SU-DHL-6 (cell line): Measurements from ENCODE around the gene ZNF565.
"Not testable (repeated sequence)": the region's sequence is repeated elsewhere in the genome, so short reads cannot be mapped to it uniquely, and the experiment has no call there.

Experiments used
- H2AFZ ChIP-seq: fragments of 200-600 bp; sonication (generic); 2 replicates; pipeline ENCODE4 v1.6.1; 2014; ENCODE audit warnings: low read depth, mild to moderate bottlenecking, moderate library complexity, mixed read lengths, antibody characterized with exemption, low read length; ENCODE audit not compliant: severe bottlenecking
- H3F3A ChIP-seq: fragments of 200-600 bp; shearing (Covaris generic); 2 replicates; pipeline ENCODE4 v1.6.0; 2016; ENCODE audit warnings: antibody characterized with exemption, mild to moderate bottlenecking; ENCODE audit not compliant: insufficient read depth
- H3K27ac ChIP-seq: fragments of 200-600 bp; sonication (generic); 2 replicates; pipeline ENCODE4 v1.5.1; 2016; ENCODE audit warnings: low read depth, mild to moderate bottlenecking, low read length, moderate library complexity, mixed read lengths
- H3K27me3 ChIP-seq: fragments of 200-600 bp; sonication (generic), shearing (Covaris generic); 2 replicates; pipeline ENCODE4 v1.6.0; 2014; ENCODE audit warnings: mild to moderate bottlenecking, low read length
- H3K36me3 ChIP-seq: fragments of 200-600 bp; sonication (generic); 2 replicates; pipeline ENCODE4 v1.6.1; 2014; ENCODE audit warnings: mild to moderate bottlenecking, low read length, mixed read lengths
- H3K4me2 ChIP-seq: fragments of 300-600, 200-600 bp; shearing (Covaris generic), sonication (generic); 2 replicates; pipeline ENCODE4 v1.6.0; 2014; ENCODE audit warnings: low read length, low read depth, mild to moderate bottlenecking; ENCODE audit not compliant: poor library complexity, severe bottlenecking
- H3K4me3 ChIP-seq: fragments of 200-600 bp; sonication (generic); 2 replicates; pipeline ENCODE4 v1.5.1; 2014; ENCODE audit warnings: antibody characterized with exemption, low read length, mild to moderate bottlenecking, mixed read lengths; ENCODE audit not compliant: insufficient read depth, poor library complexity, severe bottlenecking
- H3K79me2 ChIP-seq: fragments of 200-600 bp; sonication (generic); 2 replicates; pipeline ENCODE4 v1.6.1; 2014; ENCODE audit warnings: mild to moderate bottlenecking, low read length, moderate library complexity; ENCODE audit not compliant: insufficient read depth
- H3K9ac ChIP-seq: fragments of 200-600 bp; sonication (generic); 2 replicates; pipeline ENCODE4 v1.7.0; 2014; ENCODE audit warnings: mild to moderate bottlenecking, low read length
- H3K9me2 ChIP-seq: fragments of 200-600 bp; sonication (generic); replicated peaks from 2 replicates; pipeline ENCODE4 v1.6.1; 2014; ENCODE audit warnings: low read length; ENCODE audit not compliant: insufficient read depth
- H3K9me3 ChIP-seq: fragments of 200-600 bp; sonication (generic); 2 replicates; pipeline ENCODE4 v1.6.1; 2014; ENCODE audit warnings: low read length, mixed read lengths; ENCODE audit not compliant: insufficient read depth
- H4K20me1 ChIP-seq: fragments of 200-600 bp; sonication (generic); 2 replicates; pipeline ENCODE4 v1.6.1; 2014; ENCODE audit warnings: low read depth, mild to moderate bottlenecking, antibody characterized with exemption, low read length, moderate library complexity, mixed read lengths
- EZH2phosphoT487 ChIP-seq: fragments of 200-600 bp; sonication (generic), shearing (Covaris generic); conservative IDR thresholded peaks from 2 replicates; pipeline ENCODE4 v1.6.1; 2018; ENCODE audit warnings: mild to moderate bottlenecking, antibody characterized with exemption, low read length, moderate library complexity, mixed read lengths
- TF ChIP-seq, protein P1 (sequence below): fragments of 200-600 bp; sonication (generic); IDR thresholded peaks from one replicate; pipeline ENCODE4 v1.5.1; 2017; ENCODE audit warnings: antibody characterized with exemption, mild to moderate bottlenecking, low read length, moderate library complexity; ENCODE audit not compliant: insufficient read depth, poor library complexity, severe bottlenecking

ZNF565 gene

DNA sequence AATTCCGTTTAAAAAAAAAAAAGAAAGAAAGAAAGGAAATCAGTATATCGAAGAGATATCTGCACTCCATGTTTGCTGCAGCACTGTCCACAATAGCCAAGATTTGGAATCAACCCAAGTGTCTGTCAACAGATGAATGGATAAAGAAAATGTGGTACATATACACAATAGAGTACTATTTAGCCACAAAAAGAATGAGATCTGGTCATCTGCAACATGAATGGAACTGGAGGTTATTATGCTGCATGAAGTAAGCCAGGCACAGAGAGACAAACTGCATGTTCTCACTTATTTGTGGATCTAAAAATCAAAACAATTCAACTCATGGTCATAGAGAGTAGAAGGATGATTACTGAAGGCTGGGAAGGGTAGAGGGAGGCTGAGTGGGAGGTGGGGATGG, 16.3 kb downstream of the ZNF565 start:
- H4K20me1 ChIP-seq, result no peaks in the 10 kb centered on the region
- H3K4me2 ChIP-seq, result no peak overlapping the region
- H3K9me3 ChIP-seq, result no peaks in the 10 kb centered on the region
- H3K36me3 ChIP-seq, result no peaks in the 10 kb centered on the region
- H2AFZ ChIP-seq, result no peak overlapping the region
- TF ChIP-seq, protein P1, sequence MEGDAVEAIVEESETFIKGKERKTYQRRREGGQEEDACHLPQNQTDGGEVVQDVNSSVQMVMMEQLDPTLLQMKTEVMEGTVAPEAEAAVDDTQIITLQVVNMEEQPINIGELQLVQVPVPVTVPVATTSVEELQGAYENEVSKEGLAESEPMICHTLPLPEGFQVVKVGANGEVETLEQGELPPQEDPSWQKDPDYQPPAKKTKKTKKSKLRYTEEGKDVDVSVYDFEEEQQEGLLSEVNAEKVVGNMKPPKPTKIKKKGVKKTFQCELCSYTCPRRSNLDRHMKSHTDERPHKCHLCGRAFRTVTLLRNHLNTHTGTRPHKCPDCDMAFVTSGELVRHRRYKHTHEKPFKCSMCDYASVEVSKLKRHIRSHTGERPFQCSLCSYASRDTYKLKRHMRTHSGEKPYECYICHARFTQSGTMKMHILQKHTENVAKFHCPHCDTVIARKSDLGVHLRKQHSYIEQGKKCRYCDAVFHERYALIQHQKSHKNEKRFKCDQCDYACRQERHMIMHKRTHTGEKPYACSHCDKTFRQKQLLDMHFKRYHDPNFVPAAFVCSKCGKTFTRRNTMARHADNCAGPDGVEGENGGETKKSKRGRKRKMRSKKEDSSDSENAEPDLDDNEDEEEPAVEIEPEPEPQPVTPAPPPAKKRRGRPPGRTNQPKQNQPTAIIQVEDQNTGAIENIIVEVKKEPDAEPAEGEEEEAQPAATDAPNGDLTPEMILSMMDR, result no peak
- TF ChIP-seq EZH2phosphoT487, result no peak
- H3K27me3 ChIP-seq, result no peaks in the 10 kb centered on the region
- H3F3A ChIP-seq, result no peaks in the 10 kb centered on the region
- no peaks in the 10 kb centered on the region for H3K9me2 ChIP-seq
- no peak overlapping the region for H3K4me3 ChIP-seq
- no peak overlapping the region for H3K27ac ChIP-seq
- H3K79me2 ChIP-seq, result no peaks in the 10 kb centered on the region
- no peak overlapping the region for H3K9ac ChIP-seq

DNA sequence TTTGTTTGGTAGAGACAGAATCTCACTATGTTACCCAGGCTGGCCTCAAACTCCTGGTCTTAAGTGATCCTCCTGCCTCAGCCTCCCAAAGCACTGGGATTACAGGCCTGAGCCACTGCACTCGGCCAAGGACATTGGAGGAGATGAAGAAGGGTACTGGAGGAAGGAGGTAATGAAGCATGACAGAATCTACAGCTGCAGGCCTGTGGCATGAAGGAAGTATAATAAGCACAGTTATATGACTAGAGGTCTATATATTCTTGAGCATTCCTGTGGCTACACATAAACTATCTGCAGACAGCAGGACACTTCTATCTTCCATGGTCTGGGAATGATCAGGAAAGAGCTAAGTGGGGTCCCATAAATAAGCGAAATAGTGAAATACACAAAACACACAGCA, 18.2 kb downstream of the ZNF565 start:
- Histone ChIP-seq H3K36me3 (no peaks in the 10 kb centered on the region), H3K9ac (no peak overlapping the region), H4K20me1 (no peaks in the 10 kb centered on the region), H3K9me2 (no peaks in the 10 kb centered on the region), H3F3A (no peaks in the 10 kb centered on the region), H3K4me2 (no peak overlapping the region), H3K79me2 (no peaks in the 10 kb centered on the region), H3K27ac (no peak overlapping the region), H2AFZ (no peak overlapping the region), H3K27me3 (no peaks in the 10 kb centered on the region), H3K4me3 (no peak overlapping the region), H3K9me3 (no peaks in the 10 kb centered on the region)
- TF ChIP-seq, protein P1, result no peak
- TF ChIP-seq EZH2phosphoT487, result no peak

DNA sequence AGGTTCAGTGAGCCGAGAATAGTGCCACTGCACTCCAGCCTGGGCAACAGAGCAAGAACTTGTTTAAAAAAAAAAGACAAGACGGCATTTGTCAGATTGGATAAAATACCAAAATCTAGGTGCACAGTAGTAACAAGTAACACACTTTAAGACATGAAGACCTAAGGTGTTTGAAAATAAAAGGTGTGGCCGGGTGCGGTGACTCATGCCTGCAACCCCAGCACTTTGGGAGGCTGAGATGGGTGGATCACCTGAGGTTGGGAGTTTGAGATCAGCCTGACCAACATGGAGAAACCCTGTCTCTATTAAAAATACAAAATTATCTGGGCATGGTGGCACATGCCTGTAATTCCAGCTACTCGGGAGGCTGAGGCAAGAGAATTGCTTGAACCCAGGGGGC, 27.7 kb downstream of the ZNF565 start:
- not testable (repeated sequence) for H3K4me2 ChIP-seq, H3K9me2 ChIP-seq, H3K9ac ChIP-seq

DNA sequence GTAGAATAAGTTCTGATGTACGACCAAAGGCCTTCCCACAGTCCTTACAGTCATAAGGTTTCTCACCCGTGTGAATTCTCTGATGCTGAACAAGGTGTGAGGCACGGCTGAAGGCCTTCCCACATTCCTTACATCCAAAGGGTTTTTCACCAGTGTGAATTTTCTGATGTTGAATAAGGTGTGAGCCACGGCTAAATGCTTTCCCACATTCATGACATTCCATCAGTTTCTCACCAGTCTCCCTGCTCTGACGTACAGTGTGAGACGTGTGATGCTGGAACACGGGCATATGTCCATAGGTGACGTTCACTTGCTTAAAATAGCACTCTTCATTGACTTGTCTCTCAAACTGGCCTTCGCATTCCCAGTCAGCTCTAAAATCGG, 31.2 kb downstream of the ZNF565 start:
- no peaks in the 10 kb centered on the region for H3K79me2 ChIP-seq
- no peaks in the 10 kb centered on the region for H3K9me2 ChIP-seq
- TF ChIP-seq EZH2phosphoT487, result no peak
- TF ChIP-seq, protein P1, result no peak
- no peaks in the 10 kb centered on the region for H3K9me3 ChIP-seq
- H2AFZ ChIP-seq, result no peak overlapping the region
- H3K9ac ChIP-seq, result no peak overlapping the region
- H3F3A ChIP-seq, result no peaks in the 10 kb centered on the region
- H3K27ac ChIP-seq, result no peak overlapping the region
- H3K4me3 ChIP-seq, result no peak overlapping the region
- no peak overlapping the region for H3K4me2 ChIP-seq
- no peaks in the 10 kb centered on the region for H3K27me3 ChIP-seq
- no peaks in the 10 kb centered on the region for H3K36me3 ChIP-seq
- H4K20me1 ChIP-seq, result no peaks in the 10 kb centered on the region

More for the DNA sequence above, 27.7 kb downstream of the ZNF565 start:
- H3K9me3 ChIP-seq, H4K20me1 ChIP-seq, H3K27ac ChIP-seq, H3K4me3 ChIP-seq, H3K79me2 ChIP-seq, H2AFZ ChIP-seq, H3K36me3 ChIP-seq, H3K27me3 ChIP-seq, H3F3A ChIP-seq: not testable (repeated sequence)
